H9 (cell line): ENCODE data around the gene DISC1. TPM values are rescaled to one million over a fixed set of nuclear protein-coding genes. Genes with fewer than 3 reads are reported as not detected.

Experiments used
- DNase-seq: peaks from one replicate; pipeline ENCODE4 v3.0.0-alpha.2; 2017
- H2AFZ ChIP-seq: one replicate; pipeline ENCODE4 v1.6.1; 2013; ENCODE audit warnings: mild to moderate bottlenecking, low read length, control low read depth, moderate library complexity
- H2AK5ac ChIP-seq: 2 replicates; pipeline ENCODE4 v1.6.1; 2013; ENCODE audit warnings: low read length, control low read depth, mixed read lengths; ENCODE audit not compliant: insufficient read length
- H2BK120ac ChIP-seq: one replicate; pipeline ENCODE4 v1.6.1; 2013; ENCODE audit warnings: low read depth, mild to moderate bottlenecking, low read length, control low read depth, inconsistent platforms; ENCODE audit not compliant: poor library complexity, severe bottlenecking
- H2BK12ac ChIP-seq: 2 replicates; pipeline ENCODE4 v1.6.1; 2013; ENCODE audit warnings: low read length, control low read depth, mixed read lengths, low read depth; ENCODE audit not compliant: insufficient read length
- H2BK15ac ChIP-seq: 2 replicates; pipeline ENCODE4 v1.6.1; 2013; ENCODE audit warnings: low read depth, low read length, control low read depth
- H2BK20ac ChIP-seq: one replicate; pipeline ENCODE4 v1.6.1; 2013; ENCODE audit warnings: low read depth, mild to moderate bottlenecking, low read length, control low read depth, inconsistent platforms; ENCODE audit not compliant: poor library complexity, severe bottlenecking
- H2BK5ac ChIP-seq: 2 replicates; pipeline ENCODE4 v1.6.1; 2013; ENCODE audit warnings: low read length, control low read depth, mixed read lengths; ENCODE audit not compliant: insufficient read length
- H3K14ac ChIP-seq: 2 replicates; pipeline ENCODE4 v1.6.1; 2013; ENCODE audit warnings: low read length, control low read depth; ENCODE audit not compliant: insufficient read depth
- H3K18ac ChIP-seq: 2 replicates; pipeline ENCODE4 v1.6.1; 2013; ENCODE audit warnings: low read depth, mild to moderate bottlenecking, mixed read lengths, low read length, control low read depth; ENCODE audit not compliant: insufficient read length
- H3K23ac ChIP-seq: 2 replicates; pipeline ENCODE4 v1.6.1; 2013; ENCODE audit warnings: low read length, control low read depth, mixed read lengths, low read depth; ENCODE audit not compliant: insufficient read length
- H3K23me2 ChIP-seq: 2 replicates; pipeline ENCODE4 v1.6.1; 2013; ENCODE audit warnings: low read depth, mild to moderate bottlenecking, mixed read lengths, low read length, control low read depth; ENCODE audit not compliant: insufficient read length, poor library complexity, severe bottlenecking
- H3K27ac ChIP-seq: 2 replicates; pipeline ENCODE4 v1.5.1; 2013; ENCODE audit warnings: low read length, control low read depth, mixed read lengths, low read depth; ENCODE audit not compliant: insufficient read length
- H3K27me3 ChIP-seq: 2 replicates; pipeline ENCODE4 v1.6.1; 2013; ENCODE audit warnings: low read length, control low read depth, inconsistent platforms; ENCODE audit not compliant: insufficient read depth
- H3K4ac ChIP-seq: 2 replicates; pipeline ENCODE4 v1.6.1; 2013; ENCODE audit warnings: low read depth, mild to moderate bottlenecking, control low read depth, inconsistent platforms, low read length, moderate library complexity
- H3K4me1 ChIP-seq: 2 replicates; pipeline ENCODE4 v1.6.1; 2013; ENCODE audit warnings: low read length, control low read depth, inconsistent platforms; ENCODE audit not compliant: insufficient read depth
- H3K4me2 ChIP-seq: 2 replicates; pipeline ENCODE4 v1.6.1; 2013; ENCODE audit warnings: low read length, control low read depth, mixed read lengths; ENCODE audit not compliant: insufficient read length, insufficient read depth
- H3K56ac ChIP-seq: 2 replicates; pipeline ENCODE4 v1.6.1; 2013; ENCODE audit warnings: low read depth, mild to moderate bottlenecking, mixed read lengths, low read length, control low read depth; ENCODE audit not compliant: insufficient read length
- H3K79me1 ChIP-seq: 2 replicates; pipeline ENCODE4 v1.6.1; 2013; ENCODE audit warnings: low read depth, mild to moderate bottlenecking, moderate library complexity, low read length, control low read depth, inconsistent platforms; ENCODE audit not compliant: insufficient read depth, poor library complexity, severe bottlenecking
- H3K79me2 ChIP-seq: 2 replicates; pipeline ENCODE4 v1.6.1; 2013; ENCODE audit warnings: low read length, control low read depth, inconsistent platforms; ENCODE audit not compliant: insufficient read depth
- H3K9ac ChIP-seq: 2 replicates; pipeline ENCODE4 v1.6.1; 2013; ENCODE audit warnings: low read length, control low read depth, mixed read lengths; ENCODE audit not compliant: insufficient read length; ENCODE audit errors: extremely low read depth
- H3K9me3 ChIP-seq: one replicate; pipeline ENCODE4 v1.6.1; 2013; ENCODE audit warnings: low read depth, low read length, inconsistent platforms; ENCODE audit not compliant: control insufficient read depth
- H3T11ph ChIP-seq: one replicate; pipeline ENCODE4 v1.6.1; 2013; ENCODE audit warnings: mild to moderate bottlenecking, low read length, control low read depth, inconsistent platforms
- H4K20me1 ChIP-seq: one replicate; pipeline ENCODE4 v1.6.1; 2013; ENCODE audit not compliant: control insufficient read depth, insufficient read length, insufficient read depth
- H4K5ac ChIP-seq: 2 replicates; pipeline ENCODE4 v1.6.1; 2013; ENCODE audit warnings: low read depth, mild to moderate bottlenecking, mixed read lengths, low read length, control low read depth; ENCODE audit not compliant: insufficient read length
- H4K8ac ChIP-seq: replicated peaks from 2 replicates; pipeline ENCODE4 v1.6.1; 2013; ENCODE audit warnings: low read length, control low read depth, mixed read lengths, low read depth; ENCODE audit not compliant: insufficient read length
- H4K91ac ChIP-seq: 2 replicates; pipeline ENCODE4 v1.6.1; 2013; ENCODE audit warnings: low read depth, mild to moderate bottlenecking, moderate library complexity, mixed read lengths, low read length, control low read depth; ENCODE audit not compliant: insufficient read length
- H3K27ac Mint-ChIP-seq, 3 experiments: 2 replicates in 2 of 3; 3 replicates in 1 of 3; pipeline ENCODE4 v1.8.0; 2020 to 2021; ENCODE audit warnings: mixed read lengths in 3 of 3, mild to moderate bottlenecking in 1 of 3, moderate library complexity in 1 of 3
- H3K27me3 Mint-ChIP-seq: 2 replicates; pipeline ENCODE4 v1.8.0; 2021; ENCODE audit warnings: low read depth, mild to moderate bottlenecking, moderate library complexity, mixed read lengths
- H3K36me3 Mint-ChIP-seq, 3 experiments: 2 replicates in 2 of 3; 3 replicates in 1 of 3; pipeline ENCODE4 v1.8.0; 2020 to 2021; ENCODE audit warnings: low read depth in 3 of 3, mixed read lengths in 3 of 3; ENCODE audit not compliant: insufficient read depth in 1 of 3
- H3K4me1 Mint-ChIP-seq, 2 experiments: 2 replicates each; pipeline ENCODE4 v1.8.0; 2020; ENCODE audit warnings: mixed read lengths in 2 of 2
- H3K4me3 Mint-ChIP-seq, 2 experiments: 2 replicates in 1 of 2; 3 replicates in 1 of 2; pipeline ENCODE4 v1.8.0; 2020 to 2021; ENCODE audit warnings: mild to moderate bottlenecking in 2 of 2, mixed read lengths in 2 of 2, moderate library complexity in 1 of 2
- H3K9me3 Mint-ChIP-seq, 2 experiments: 2 replicates in 1 of 2; 3 replicates in 1 of 2; pipeline ENCODE4 v1.8.0; 2020; ENCODE audit warnings: mild to moderate bottlenecking in 2 of 2, mixed read lengths in 2 of 2, moderate library complexity in 1 of 2
- WGBS: extraction: QIAGEN DNeasy Blood & Tissue Kit; methylation state at CpG from one replicate; pipeline ENCODE4 v1.1.7; 2013; ENCODE audit warnings: missing lambda C conversion rate, low lambda C conversion rate, mixed read lengths; ENCODE audit not compliant: insufficient read length; ENCODE audit errors: extremely low coverage; 5-methylcytosine and 5-hydroxymethylcytosine counted together
- total RNA-seq: library from RNA; stranded (reverse); gene quantifications from 2 replicates; pipeline ENCODE4 v1.2.1, GENCODE V29; 2021
- TF ChIP-seq, protein P1 (sequence below): fragments of 200-600 bp; sonication (generic); conservative IDR thresholded peaks from 3 replicates; pipeline ENCODE4 v1.8.0; 2021; ENCODE audit warnings: antibody characterized with exemption, mild to moderate bottlenecking

The DISC1 gene
- total RNA-seq, 1 experiment from 2014 or later, result 2.5 TPM

DNA sequence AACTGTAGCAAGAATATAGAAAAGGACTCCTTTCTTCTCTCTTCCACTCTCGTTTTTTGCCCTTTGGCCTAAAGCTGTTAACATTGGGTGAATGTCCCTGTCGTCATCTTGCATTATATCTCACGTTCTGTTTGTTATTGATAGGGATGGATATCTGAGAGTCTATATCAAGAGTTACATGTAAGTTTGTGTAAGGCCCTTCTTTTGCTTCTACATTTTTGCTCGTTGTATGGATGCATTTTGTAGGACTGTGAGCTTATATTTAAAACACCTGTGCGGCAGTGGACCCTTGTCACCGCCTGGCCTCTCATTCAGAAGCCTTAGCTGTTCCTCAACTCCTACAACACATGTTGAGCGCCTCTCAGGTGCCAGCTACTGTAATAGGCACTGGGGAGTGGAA is 211.9 kb downstream of the DISC1 start:
- Histone ChIP-seq H2BK120ac (no peak overlapping the region), H2BK12ac (no peak overlapping the region), H4K5ac (no peak overlapping the region), H3K9ac (no peak overlapping the region), H4K91ac (no peak overlapping the region), H4K20me1 (no peaks in the 10 kb centered on the region), H3K23ac (no peak overlapping the region), H3K4me1 (no peaks in the 10 kb centered on the region), H3K27me3 (no peaks in the 10 kb centered on the region), H3K79me1 (no peaks in the 10 kb centered on the region), H3K79me2 (no peaks in the 10 kb centered on the region), H2AK5ac (no peak overlapping the region), H3K56ac (no peak overlapping the region), H3K4ac (no peak overlapping the region), H2BK20ac (no peak overlapping the region), H4K8ac (no peak overlapping the region), H2BK15ac (no peak overlapping the region), H3K23me2 (no peaks in the 10 kb centered on the region), H3K27ac (no peak overlapping the region), H3K9me3 (no peaks in the 10 kb centered on the region), H3T11ph (no peak overlapping the region), H2BK5ac (no peak overlapping the region), H3K14ac (no peak overlapping the region), H3K18ac (no peak overlapping the region), H3K4me2 (no peak overlapping the region), H2AFZ (no peak overlapping the region)
- Mint-ChIP-seq H3K4me3 (no peak overlapping the region), H3K36me3 (peaks cover 0 to 6% (median 5%) of the 10 kb centered on the region in 3 experiments; a peak in 2 of 7 replicates), H3K27ac (no peak overlapping the region), H3K4me1 (peaks cover 6 to 12% of the 10 kb centered on the region in 2 experiments; a peak in 3 of 4 replicates), H3K27me3 (peaks cover 10% of the 10 kb centered on the region), H3K9me3 (peaks cover 0 to 4% of the 10 kb centered on the region in 2 experiments; a peak in 2 of 5 replicates)
- TF ChIP-seq, protein P1, sequence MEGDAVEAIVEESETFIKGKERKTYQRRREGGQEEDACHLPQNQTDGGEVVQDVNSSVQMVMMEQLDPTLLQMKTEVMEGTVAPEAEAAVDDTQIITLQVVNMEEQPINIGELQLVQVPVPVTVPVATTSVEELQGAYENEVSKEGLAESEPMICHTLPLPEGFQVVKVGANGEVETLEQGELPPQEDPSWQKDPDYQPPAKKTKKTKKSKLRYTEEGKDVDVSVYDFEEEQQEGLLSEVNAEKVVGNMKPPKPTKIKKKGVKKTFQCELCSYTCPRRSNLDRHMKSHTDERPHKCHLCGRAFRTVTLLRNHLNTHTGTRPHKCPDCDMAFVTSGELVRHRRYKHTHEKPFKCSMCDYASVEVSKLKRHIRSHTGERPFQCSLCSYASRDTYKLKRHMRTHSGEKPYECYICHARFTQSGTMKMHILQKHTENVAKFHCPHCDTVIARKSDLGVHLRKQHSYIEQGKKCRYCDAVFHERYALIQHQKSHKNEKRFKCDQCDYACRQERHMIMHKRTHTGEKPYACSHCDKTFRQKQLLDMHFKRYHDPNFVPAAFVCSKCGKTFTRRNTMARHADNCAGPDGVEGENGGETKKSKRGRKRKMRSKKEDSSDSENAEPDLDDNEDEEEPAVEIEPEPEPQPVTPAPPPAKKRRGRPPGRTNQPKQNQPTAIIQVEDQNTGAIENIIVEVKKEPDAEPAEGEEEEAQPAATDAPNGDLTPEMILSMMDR, result no peak
- DNase-seq, result no peak
- WGBS, result no CpG with 5 or more reads among the region's 7 CpGs
